ENCODE results near the gene MTUS2. TPM values are rescaled to one million over a fixed set of nuclear protein-coding genes. Genes with fewer than 3 reads are reported as not detected.

Gene MTUS2
- total RNA-seq, 6 donors from 2014 or later, result 0.11 to 1.6 (median 0.20) TPM; not detected in 1

DNA sequence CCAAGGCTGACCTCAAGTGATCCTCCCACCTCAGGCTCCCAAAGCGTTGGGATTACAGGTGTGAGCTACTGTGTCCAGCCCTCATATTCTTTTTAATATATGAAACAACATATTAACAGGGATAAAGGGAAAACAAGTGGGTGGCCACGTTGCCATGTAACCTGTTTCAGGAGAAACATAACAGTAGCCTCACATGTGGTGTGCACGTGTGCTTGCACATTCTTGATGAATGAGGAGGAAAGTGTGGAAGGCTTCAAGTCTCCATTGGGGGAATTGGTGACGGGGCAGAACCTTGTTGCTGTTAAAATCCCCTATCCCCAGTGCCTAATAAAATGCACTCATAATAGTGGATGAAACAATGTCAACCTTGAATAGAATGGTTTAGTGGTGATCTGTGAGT lies 202.3 kb downstream of the MTUS2 start:
- H3K4me3 ChIP-seq, result no peak overlapping the region
- H3K27ac ChIP-seq, result no peak overlapping the region
- no peaks in the 10 kb centered on the region for H3K36me3 ChIP-seq
- DNase-seq, result no peak
- H3K27me3 ChIP-seq, result no peaks in the 10 kb centered on the region
- 89 to 92% methylated on average over 4 of the region's 4 CpGs for WGBS, 2 donors
- ATAC-seq (ENCODE audit: low FRiP score in 2 of 2), result no peak
- TF ChIP-seq, protein P1, sequence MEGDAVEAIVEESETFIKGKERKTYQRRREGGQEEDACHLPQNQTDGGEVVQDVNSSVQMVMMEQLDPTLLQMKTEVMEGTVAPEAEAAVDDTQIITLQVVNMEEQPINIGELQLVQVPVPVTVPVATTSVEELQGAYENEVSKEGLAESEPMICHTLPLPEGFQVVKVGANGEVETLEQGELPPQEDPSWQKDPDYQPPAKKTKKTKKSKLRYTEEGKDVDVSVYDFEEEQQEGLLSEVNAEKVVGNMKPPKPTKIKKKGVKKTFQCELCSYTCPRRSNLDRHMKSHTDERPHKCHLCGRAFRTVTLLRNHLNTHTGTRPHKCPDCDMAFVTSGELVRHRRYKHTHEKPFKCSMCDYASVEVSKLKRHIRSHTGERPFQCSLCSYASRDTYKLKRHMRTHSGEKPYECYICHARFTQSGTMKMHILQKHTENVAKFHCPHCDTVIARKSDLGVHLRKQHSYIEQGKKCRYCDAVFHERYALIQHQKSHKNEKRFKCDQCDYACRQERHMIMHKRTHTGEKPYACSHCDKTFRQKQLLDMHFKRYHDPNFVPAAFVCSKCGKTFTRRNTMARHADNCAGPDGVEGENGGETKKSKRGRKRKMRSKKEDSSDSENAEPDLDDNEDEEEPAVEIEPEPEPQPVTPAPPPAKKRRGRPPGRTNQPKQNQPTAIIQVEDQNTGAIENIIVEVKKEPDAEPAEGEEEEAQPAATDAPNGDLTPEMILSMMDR (IDR thresholded peaks at IDR 0.05), result no peak
- TF ChIP-seq POLR2A (IDR thresholded peaks at IDR 0.05), result no peak
- no peak for TF ChIP-seq EP300 (IDR thresholded peaks at IDR 0.05)
- TF ChIP-seq POLR2AphosphoS5 (IDR thresholded peaks at IDR 0.05), result no peak
- no peaks in the 10 kb centered on the region for H3K9me3 ChIP-seq
- no peaks in the 10 kb centered on the region for H3K4me1 ChIP-seq

DNA sequence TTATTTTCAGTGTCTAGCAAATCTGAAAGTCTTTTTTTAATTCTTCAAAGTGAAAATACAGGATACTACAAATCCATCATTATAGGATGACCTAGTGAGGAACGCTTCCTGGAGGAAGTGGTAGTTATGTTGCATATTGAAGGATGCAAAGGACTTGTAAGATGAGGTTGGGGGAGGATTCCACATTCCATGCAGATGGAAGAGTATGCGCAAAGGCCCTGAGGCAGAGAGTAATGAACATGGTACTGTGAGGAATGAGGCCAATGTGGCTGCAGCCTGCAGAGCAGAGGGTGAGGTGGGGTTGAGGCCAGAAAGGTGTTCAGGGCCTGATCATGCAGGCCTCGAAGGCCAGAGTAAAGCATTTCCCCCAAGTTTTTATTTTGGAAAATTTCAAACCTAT lies 202.8 kb downstream of the MTUS2 start:
- Histone ChIP-seq H3K27me3 (no peaks in the 10 kb centered on the region), H3K9me3 (no peaks in the 10 kb centered on the region), H3K4me3 (no peak overlapping the region), H3K27ac (no peak overlapping the region), H3K4me1 (no peaks in the 10 kb centered on the region), H3K36me3 (no peaks in the 10 kb centered on the region)
- TF ChIP-seq POLR2AphosphoS5 (IDR thresholded peaks at IDR 0.05) (no peak), EP300 (IDR thresholded peaks at IDR 0.05) (no peak), POLR2A (IDR thresholded peaks at IDR 0.05) (no peak)
- TF ChIP-seq, protein P1 (IDR thresholded peaks at IDR 0.05), result no peak
- 86 to 89% methylated on average over 3 of the region's 3 CpGs for WGBS, 2 donors
- ATAC-seq (ENCODE audit: low FRiP score in 2 of 2) (no peak), DNase-seq (no peak)

DNA sequence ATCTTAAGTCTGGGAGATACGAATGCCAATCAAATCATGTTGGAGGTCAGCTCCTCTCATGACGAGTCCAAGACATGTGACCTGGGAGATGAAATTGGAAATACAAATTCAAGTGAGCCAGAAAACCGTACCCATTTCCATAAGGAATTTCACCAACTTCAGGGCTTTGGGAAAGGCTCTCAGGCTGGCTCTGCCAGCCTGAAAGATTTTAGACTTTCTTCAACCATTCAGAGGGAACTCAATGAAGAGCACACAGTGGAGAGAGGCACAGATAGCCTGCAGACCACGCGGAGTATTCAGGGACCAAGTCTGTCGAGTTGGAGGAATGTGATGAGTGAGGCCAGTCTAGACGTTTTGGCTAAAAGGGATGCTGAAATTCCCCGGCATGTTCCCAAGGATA lies 204.6 kb downstream of the MTUS2 start:
- DNase-seq (no peak), ATAC-seq (ENCODE audit: low FRiP score in 2 of 2) (no peak)
- Histone ChIP-seq H3K4me1 (no peaks in the 10 kb centered on the region), H3K27ac (no peak overlapping the region), H3K9me3 (no peaks in the 10 kb centered on the region), H3K4me3 (no peak overlapping the region), H3K36me3 (no peaks in the 10 kb centered on the region), H3K27me3 (no peaks in the 10 kb centered on the region)
- TF ChIP-seq POLR2A (IDR thresholded peaks at IDR 0.05), result no peak
- TF ChIP-seq, protein P1 (IDR thresholded peaks at IDR 0.05), result no peak
- no peak for TF ChIP-seq EP300 (IDR thresholded peaks at IDR 0.05)
- TF ChIP-seq POLR2AphosphoS5 (IDR thresholded peaks at IDR 0.05), result no peak
- 68 to 83% methylated on average over 8 of the region's 8 CpGs for WGBS, 2 donors

DNA sequence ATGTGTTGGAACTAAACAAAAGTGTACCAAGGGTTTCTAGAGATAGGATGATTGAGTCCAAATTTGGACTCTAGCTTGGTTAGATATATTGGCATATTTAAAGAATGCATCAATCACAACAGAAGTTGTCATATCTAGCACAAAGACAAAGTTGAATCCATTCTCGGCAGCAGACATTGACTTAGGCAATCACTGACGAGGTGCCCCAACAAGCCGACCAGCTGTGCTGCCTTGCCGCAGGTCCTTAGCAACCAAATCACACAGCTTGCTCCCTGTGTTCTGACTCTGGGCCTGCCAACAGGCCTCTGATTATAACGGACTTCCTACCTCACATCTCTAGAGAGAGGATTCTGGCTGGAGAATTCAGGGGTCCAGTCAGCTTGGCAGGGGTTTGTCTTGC lies 208.7 kb downstream of the MTUS2 start:
- H3K4me3 ChIP-seq, result no peak overlapping the region
- no peak for ATAC-seq (ENCODE audit: low FRiP score in 2 of 2)

DNA sequence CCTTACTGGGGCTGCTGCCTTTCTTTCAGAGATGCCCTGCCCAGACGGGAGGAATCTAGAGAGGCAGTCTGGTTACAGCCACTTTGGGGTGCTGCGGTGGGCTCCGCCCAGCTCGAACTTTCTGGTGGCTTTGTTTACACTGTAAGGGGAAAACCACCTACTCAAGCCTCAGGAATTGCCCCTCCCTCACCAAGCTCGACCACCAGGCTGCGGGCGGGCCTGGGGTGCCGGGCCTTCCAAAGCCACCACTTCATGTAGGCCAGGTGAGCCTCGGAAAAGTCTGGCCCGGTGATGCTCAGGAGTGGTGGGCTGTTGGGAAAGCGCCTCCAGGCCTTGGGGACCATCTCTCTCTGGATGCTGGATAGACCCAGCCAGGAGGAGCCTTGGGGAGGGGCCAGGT lies 218.6 kb downstream of the MTUS2 start:
- 88 to 89% methylated on average over 5 to 11 of the region's 11 CpGs for WGBS, 2 donors
- no peaks in the 10 kb centered on the region for H3K9me3 ChIP-seq
- TF ChIP-seq POLR2AphosphoS5 (IDR thresholded peaks at IDR 0.05), result no peak
- no peak for TF ChIP-seq EP300 (IDR thresholded peaks at IDR 0.05)
- H3K36me3 ChIP-seq, result no peaks in the 10 kb centered on the region
- ATAC-seq (ENCODE audit: low FRiP score in 2 of 2) (no peak), DNase-seq (peak in 1 of 2 donors; percentile 43)
- no peaks in the 10 kb centered on the region for H3K4me1 ChIP-seq
- H3K27ac ChIP-seq, result no peak overlapping the region
- H3K4me3 ChIP-seq, result no peak overlapping the region
- H3K27me3 ChIP-seq, result no peaks in the 10 kb centered on the region

More for the DNA sequence above, 208.7 kb downstream of the MTUS2 start:
- no peak for TF ChIP-seq EP300 (IDR thresholded peaks at IDR 0.05)
- TF ChIP-seq, protein P1 (IDR thresholded peaks at IDR 0.05), result no peak
- TF ChIP-seq POLR2A (IDR thresholded peaks at IDR 0.05), result no peak
- TF ChIP-seq POLR2AphosphoS5 (IDR thresholded peaks at IDR 0.05), result no peak
- Histone ChIP-seq H3K27me3 (no peaks in the 10 kb centered on the region), H3K9me3 (no peaks in the 10 kb centered on the region), H3K36me3 (no peaks in the 10 kb centered on the region), H3K4me1 (no peaks in the 10 kb centered on the region), H3K27ac (no peak overlapping the region)
- no peak for DNase-seq
- 63 to 76% methylated on average over 3 to 5 of the region's 5 CpGs for WGBS, 2 donors
